ENCODE results near the gene PLCD3. TPM values are rescaled to one million over a fixed set of nuclear protein-coding genes. Genes with fewer than 3 reads are reported as not detected.

The PLCD3 gene
- total and polyA plus RNA-seq, 9 of the 15 experiments (the other 6 are each of a cell fraction or from before 2014, with no cell fraction given): 0.20 to 22.6 (median 7.5) TPM

GRCh38 chr17:45060797-45061605, 71.3 kb downstream of the PLCD3 start, which contains the start of gene NMT1:
TSS of gene NMT1 (plus strand) at chr17:45061317. CDS start at chr17:45061330, 13 bp downstream.
- no peaks in the 10 kb centered on the region for H4K20me1 ChIP-seq (replicated peaks; ENCODE audit: control insufficient read depth, insufficient read depth, low read length)
- ChIA-PET POLR2A (interaction anchor here (0.6 to 5.1 kb wide), 18 partner anchors 9 to 538 kb away, joined by 3 to 62 read pairs (median 4); partner anchors contain the start of genes DCAKD, EFTUD2, HEXIM1 and HEXIM2), CTCF (ENCODE audit: low intra/inter-chr PET ratio) (no interaction called here)
- in situ Hi-C loops (cut with MboI) (no loop called here), intact Hi-C loops (cut with micrococcal nuclease) (no loop called here)
- peak within 1 kb of the TSS; percentile 96 for H2AFZ ChIP-seq (ENCODE audit: low read depth, low read length)
- H3K9me1 ChIP-seq (ENCODE audit: control insufficient read depth, insufficient read depth, low read length): no peaks in the 10 kb centered on the region
- peaks cover 30% of the 10 kb centered on the region for H3K36me3 ChIP-seq (ENCODE audit: control insufficient read depth, insufficient read depth, low read length)
- peak; percentile 90 for FAIRE-seq
- H3K27ac ChIP-seq (ENCODE audit: extremely low read depth, low read depth, low read length): peak within 1 kb of the TSS; percentile 97
- H3K4me3 ChIP-seq: peak within 1 kb of the TSS; percentile 67
- H3K79me2 ChIP-seq (ENCODE audit: control insufficient read depth, insufficient read depth, low read length): peaks cover 70% of the 10 kb centered on the region
- BruUV-seq (replicated peaks): no TSS peak
- H3K4me2 ChIP-seq (ENCODE audit: insufficient read depth, low read length): peak within 1 kb of the TSS; percentile 91
- peaks cover 7 to 12% of the 10 kb centered on the region in 2 experiments; a peak in 3 of 5 replicates for H3K4me1 ChIP-seq (replicated peaks in 1 of 2; ENCODE audit: control insufficient read depth in 2 of 2, insufficient read depth in 2 of 2, low read length in 2 of 2)
- peak; percentile 93 for ATAC-seq
- peak; percentile 92 to 99 (median 96) for DNase-seq (ENCODE audit: extremely low read depth in 1 of 4, low spot score in 3 of 4)
- under 1% methylated on average over 50 of the region's 50 CpGs for WGBS (ENCODE audit: insufficient coverage, low coverage, missing lambda C conversion rate)
- no peaks in the 10 kb centered on the region for H3K9me3 ChIP-seq (replicated peaks; ENCODE audit: control insufficient read depth, insufficient read depth, low read depth, low read length)
- H3K27me3 ChIP-seq (ENCODE audit: control insufficient read depth in 2 of 2, insufficient read depth in 2 of 2, low read length in 2 of 2): no peaks in the 10 kb centered on the region
- peak within 1 kb of the TSS; percentile 96 to 97 for H3K9ac ChIP-seq (ENCODE audit: insufficient read depth in 1 of 2, low read depth in 2 of 2, low read length in 2 of 2)
- TF ChIP-seq ZNF717 (CRISPR knock-in tag; IDR thresholded peaks at IDR 0.05) (no peak), EZH2 (IDR thresholded peaks at IDR 0.05; ENCODE audit: borderline replicate concordance, low read depth, low read length) (no peak), ZNF740 (CRISPR knock-in tag; IDR thresholded peaks at IDR 0.05) (0 out of 2 replicates have a peak, but pooled peaks have one; percentile 36), ZNF740 (tag; IDR thresholded peaks at IDR 0.05) (no peak), PHTF2 (CRISPR knock-in tag; IDR thresholded peaks at IDR 0.05) (no peak; the same call in 1 of the 2 replicates), MTA3 (IDR thresholded peaks at IDR 0.05; ENCODE audit: borderline replicate concordance) (peak; percentile 81; the same call in 1 of the 2 replicates), SMARCE1 (IDR thresholded peaks at IDR 0.05) (no peak), MYBL2 (IDR thresholded peaks at IDR 0.05; ENCODE audit: low read depth) (peak; percentile 88), MYBL2 (CRISPR knock-in tag; IDR thresholded peaks at IDR 0.05; ENCODE audit: borderline replicate concordance) (no peak), SMARCB1 (IDR thresholded peaks at IDR 0.05; ENCODE audit: insufficient read length, low read depth) (no peak), ZNF518B (CRISPR knock-in tag; IDR thresholded peaks at IDR 0.05) (no peak), ZNF449 (CRISPR knock-in tag; IDR thresholded peaks at IDR 0.05) (no peak), GTF2F1 (IDR thresholded peaks at IDR 0.05; ENCODE audit: low read depth, low read length) (no peak; the same call in 1 of the 2 replicates), NCOA2 (IDR thresholded peaks at IDR 0.05; ENCODE audit: partially characterized antibody in 2 of 2) (no peak)

All from K562 (cell line).